HG03066 (cell line): ENCODE measurements around the gene ARHGEF10L.

Source experiments
- ATAC-seq: cut with Tn5 transposase; IDR thresholded peaks from one replicate; pipeline ENCODE4 v1.9.1; 2021; ENCODE audit warnings: low read depth; ENCODE audit not compliant: unreplicated experiment

ARHGEF10L gene

DNA sequence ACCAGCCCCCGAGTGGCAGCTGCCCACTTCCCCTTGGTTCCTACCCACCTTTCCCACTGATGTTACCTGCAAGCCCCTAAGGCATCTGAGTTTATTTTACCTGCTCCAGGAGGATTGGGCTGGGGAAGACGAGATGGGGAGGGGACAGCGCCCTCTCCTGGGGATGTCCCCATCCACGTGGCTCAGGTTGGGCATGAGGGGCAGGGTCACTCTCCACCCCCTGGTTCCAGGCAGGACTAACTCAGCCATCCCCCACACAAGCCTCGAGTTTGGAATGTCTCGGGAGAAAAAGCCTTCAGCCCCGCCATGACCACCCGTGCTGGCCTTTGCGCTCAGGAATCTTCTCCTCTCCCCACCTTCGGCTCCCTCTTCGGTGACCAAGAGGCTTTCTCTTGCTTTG, 90.0 kb downstream of the ARHGEF10L start:
- no peak for ATAC-seq

DNA sequence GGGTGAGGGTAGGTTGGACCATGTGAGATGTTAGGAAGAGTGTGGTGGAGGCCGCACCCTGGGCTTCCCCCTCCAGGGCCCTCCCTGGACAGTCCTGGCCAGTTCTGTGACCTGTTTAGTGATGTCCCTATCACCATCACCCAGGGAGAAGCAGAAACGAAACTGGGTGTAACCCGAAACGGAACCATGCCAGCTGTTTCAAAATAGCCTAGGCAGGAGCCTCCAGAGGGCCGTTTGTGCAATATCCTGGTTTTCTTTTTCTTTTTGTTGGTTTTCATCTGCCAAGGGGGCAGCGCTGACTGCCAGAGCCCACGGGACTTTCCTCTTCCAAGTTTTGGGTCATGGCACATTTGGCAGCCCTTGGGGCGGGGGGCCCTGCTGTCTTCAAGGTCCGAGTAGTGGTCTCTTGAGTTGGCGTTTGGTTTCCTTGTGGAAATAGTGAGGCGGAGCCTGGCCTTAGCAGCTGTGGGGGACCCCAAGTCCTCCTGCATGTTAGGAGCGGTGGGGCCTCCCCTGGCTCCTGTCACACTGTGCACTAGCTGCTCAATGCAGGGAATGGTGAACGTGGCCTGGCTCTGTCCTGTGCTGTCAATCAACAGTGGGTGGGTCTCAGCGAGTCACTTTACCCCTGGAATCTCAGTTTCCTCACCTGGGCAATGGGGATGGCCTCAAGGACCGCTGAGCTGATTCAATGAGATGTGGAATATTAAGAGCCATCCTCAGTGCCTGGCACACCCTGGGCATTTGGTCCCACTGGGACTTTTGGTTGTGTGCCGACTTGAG, 90.7 kb downstream of the ARHGEF10L start:
- ATAC-seq, result no peak

DNA sequence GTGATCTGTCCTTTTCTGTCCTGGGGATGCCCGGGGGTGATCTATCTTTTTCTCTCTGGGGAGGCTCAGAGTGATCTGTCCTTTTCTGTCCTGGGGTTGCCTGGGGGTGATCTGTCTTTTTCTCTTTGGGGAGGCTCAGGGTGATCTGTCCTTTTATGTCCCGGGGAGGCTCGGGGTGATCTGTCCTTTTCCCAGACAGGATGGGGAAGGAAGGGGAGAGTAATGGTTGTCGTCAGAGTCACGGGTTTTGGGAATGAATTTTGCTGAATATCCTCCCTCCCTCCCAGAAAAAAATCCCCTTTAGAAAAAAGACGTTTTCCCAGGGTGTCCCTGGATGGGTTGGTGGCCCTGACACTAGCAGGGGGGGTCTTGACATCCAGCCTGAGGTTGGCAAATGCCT, 91.5 kb downstream of the ARHGEF10L start:
- no peak for ATAC-seq

DNA sequence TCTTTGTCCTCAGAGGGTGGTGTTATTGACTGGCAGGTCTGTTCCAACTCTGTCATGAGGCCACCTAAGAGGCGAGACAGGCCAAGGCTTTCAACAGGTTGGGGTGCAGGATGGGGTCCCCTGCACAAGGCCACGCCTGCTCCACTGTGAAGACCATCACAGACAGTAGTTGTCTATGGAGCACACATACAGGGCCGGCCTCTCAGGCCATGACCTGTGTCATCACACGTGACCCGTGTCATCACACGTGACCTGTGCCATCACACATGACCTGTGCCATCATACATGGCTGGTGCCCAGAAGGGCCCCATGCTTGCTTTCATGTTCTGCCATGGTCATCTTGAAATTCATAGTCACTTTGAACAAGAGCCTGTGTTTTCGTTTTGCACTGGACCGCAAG, 91.9 kb downstream of the ARHGEF10L start:
- no peak for ATAC-seq

DNA sequence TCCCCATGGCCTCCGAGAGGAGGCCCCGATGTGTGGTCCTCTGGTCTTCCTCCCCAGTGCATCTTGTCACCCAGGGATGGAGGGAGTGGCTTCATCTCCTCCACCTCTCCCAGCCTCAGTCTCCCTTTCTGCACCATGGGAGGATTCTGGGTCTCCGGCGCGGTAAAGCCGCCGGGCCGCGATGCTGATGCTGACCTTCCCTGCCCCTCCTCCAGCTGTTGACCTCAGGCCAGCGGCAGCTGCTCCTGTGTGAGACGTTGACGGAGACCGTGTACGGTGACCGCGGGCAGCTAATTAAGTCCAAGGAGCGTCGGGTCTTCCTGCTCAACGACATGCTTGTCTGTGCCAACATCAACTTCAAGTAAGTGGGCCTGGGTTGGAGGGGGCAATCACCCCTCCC, 92.6 kb downstream of the ARHGEF10L start:
- no peak for ATAC-seq

DNA sequence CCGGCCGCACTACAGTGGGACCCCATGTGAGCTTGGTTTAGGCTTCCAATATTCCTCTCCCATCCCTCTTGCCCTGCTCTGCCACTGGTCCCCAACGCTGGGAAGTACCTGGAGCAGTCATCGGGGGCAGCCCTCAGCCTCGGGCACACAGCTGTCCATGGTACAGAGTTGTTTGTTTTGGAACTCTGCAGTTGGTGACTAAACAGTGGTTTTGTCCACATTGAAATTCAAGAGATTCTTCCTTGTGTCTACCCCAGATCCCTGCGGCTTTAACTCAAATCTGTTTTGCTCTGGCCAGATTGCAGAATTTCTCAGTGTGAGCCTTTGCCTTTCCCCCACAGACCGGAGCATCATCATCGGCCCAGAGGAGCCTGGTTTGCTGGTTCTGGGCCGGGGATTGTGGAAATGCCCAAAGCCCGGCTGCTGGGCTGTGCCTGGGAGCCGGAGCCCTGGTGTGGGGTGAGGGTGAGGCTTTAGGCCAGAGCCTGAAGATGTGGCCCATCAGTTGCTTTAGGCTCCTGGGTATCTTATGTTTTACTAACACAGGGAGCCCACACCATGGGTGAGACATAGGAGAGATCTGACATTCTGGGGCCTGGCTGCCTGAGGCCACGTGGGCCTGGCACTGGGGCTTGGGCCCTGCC, 93.2 kb downstream of the ARHGEF10L start:
- ATAC-seq, result no peak

DNA sequence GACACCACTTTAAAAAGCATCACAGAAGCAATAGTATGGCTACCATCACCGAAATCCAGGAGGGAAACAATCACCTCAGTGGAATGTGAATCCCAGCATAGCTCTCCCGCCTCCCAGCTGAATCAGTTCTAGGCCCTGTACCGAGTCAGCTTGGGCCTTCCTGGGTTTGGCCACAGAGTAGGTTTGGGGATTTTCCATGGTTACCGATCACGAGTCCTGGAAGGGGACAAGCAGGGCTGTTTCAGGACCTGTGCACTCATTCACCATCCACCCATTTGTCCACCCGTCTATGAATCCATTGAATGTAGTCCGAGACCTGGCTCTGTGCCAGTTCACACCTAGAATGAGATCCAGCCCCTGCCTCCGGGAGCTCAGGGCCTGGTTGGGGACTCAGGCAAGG, 94.2 kb downstream of the ARHGEF10L start:
- ATAC-seq, result no peak

DNA sequence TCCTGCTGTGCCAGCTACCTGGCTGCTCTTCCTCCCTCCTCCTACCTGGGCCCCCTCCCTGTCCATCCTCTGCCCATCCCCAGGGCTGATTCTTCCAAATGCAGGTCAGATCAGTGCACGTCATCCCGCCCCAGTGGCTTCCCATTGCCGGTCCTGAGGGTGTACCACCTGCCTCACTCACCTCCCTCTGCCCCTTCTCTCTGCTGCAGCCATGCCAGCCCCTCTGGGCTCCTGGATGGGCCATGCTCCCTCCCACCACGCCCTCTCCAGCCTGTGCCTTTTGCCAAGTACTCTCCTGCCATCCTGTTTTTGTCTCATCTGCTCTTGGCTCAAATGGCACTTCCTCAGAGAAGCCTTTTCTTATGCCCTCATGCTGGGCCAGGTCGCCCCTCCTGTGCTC, 95.8 kb downstream of the ARHGEF10L start:
- ATAC-seq, result no peak

DNA sequence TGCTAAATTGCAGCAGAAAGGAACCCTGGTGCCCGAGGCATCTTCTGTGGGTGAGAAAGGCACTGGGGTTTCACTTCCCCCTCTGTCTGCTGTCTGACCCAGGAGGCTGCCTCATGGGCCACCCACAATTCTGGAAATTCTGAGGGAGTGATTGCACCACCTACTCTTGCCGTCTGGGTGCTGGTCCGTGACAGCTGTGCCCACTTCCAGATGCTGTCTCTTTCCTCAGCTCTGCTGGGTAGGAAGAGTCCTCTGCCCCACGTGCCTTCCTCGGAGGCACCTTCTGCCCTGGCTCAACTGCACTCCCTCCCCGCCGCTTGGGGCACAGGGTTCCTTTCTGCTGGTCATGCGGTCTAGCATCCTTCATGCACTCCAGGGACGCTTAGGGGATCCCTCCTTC, 96.3 kb downstream of the ARHGEF10L start:
- ATAC-seq, result no peak

DNA sequence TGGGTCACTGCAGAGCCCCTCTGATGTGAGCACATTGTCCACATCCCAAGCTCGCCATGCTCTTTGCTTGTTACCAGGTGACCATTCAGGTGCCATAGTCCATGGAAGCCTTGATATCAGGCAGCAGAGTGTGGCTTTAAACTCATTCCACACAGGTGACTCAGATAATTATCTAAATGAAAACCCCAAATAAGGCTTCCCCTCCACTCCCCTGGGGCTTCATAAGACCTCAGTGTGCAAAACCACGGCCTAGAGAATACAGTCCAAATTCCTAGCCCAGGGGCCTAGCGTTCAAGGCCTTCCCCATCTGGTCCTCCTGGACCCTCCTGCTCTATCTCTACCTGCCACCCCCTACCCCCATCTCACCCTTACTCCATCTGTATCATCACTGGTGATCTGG, 97.1 kb downstream of the ARHGEF10L start:
- no peak for ATAC-seq

DNA sequence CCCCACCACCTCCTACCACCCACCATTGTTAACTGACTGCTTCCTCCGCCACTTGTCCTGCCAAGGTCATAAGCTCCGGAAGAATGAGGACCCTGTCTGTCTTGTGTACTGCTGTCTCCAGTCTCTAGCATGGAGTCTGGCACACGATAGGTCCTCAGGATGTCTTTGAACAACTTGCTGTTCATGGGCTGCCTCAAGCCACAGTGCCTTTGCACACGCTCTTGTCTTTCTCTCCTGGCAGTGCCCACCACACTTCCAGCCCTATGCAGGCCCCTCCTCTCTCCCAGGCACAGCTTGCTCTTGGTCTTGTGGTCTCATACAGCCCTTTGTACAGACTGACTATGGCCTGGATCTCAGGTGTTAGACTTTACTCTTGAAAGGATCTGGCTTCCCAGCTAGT, 97.6 kb downstream of the ARHGEF10L start:
- no peak for ATAC-seq

DNA sequence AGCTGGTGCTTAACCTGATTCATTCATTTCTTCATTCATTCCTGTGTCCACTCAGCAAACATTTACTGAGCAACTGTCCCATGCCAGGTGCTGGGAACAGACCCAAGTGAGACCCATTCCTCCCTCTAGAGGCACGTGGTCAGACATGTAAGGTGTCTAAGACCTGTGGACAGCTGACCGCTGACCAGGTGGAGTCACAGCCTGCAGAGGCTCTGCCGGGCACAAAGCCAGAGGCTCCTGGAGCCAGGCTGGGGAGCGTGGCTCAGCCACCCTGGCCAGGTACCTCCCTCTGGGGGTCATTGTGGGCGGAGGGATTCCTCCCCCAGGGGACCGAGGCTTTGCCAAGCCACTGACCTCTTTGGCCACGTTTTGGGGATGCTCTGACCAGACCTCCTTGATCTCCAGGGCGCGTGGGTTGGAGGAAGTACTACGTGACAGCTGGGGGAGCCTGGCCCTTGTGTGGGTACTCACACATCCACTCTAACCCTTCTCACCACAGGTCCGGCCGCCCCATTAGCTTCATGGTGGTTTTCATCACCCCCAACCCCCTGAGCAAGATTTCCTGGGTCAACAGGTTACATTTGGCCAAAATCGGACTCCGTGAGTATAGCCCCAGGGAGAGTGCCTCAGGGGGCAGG, 100.3 kb downstream of the ARHGEF10L start:
- ATAC-seq, result no peak

DNA sequence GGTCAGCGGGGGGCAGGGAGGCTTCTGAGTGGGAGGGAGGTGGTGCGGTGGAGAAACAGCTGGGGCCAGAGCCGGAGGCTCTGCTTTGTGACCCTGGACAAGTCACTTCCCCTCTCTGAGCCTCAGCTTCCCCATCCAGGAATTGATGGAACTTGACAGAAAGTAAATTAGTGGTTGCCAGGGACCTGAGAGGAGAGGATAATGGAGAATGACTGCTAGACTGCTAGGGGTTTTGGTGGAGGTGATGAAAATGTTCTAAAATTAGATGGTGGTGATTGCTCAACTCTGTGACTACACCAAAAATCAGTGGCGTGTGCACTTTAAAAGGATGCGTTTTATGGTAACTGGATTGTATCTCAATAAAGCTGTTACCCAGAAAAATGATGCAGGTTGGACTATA, 100.9 kb downstream of the ARHGEF10L start:
- no peak for ATAC-seq

DNA sequence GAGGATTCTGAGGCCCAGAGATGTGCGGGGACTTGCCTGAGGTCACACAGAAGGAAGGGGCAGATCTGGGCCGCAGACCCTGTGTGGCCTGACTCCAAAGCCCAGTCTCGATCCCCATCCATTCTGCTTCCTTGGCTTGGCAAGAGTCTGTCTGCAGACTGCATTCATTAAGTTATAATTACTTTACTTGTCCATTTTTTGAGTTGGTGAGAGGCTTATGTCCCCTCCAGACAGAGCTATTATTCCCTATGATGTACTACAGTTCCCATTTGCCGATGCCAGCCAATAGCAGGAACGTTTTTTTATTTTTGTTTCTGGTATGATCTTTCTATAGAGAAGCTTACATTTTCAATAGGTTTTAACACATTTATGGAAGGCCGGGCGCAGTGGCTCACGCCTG, 101.5 kb downstream of the ARHGEF10L start:
- no peak for ATAC-seq

DNA sequence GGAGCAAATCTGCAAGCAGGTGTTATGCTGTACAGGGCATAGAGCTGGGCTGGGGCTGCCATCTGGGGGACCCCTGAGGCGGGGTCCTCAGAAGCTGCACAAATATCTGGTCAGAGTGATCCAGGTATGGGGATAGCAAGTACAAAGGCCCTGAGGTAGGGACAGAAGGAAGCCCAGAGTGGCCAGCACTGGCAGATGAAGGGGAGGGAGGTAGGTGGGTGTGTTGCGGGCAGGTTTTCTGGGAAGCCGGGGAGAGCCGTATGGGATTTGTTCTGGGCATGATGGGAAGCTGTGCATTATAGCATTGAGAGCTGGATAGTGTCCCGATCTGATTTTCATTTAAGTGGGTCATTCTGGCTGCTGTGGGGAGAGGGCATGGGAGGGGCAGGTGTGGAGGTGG, 102.7 kb downstream of the ARHGEF10L start:
- ATAC-seq, result no peak

DNA sequence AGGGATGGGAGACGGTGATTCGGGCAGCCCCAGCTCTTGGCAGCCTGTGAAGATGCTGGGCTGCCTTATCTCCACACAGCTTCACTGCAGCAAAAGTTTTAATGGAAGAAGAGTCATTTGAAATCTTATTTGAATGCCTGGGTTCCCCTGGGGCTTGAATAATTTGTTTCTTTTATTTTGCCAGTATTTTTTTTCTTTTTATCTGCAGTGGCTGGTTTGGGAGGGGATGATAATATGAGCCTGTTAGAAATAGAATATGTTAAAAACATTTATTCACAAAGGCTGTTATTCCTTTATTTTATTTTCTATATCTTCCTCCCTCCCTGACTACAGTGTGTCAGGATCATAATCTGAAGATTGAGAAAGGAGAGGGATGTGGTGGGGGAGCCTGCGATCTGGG, 103.4 kb downstream of the ARHGEF10L start:
- no peak for ATAC-seq

DNA sequence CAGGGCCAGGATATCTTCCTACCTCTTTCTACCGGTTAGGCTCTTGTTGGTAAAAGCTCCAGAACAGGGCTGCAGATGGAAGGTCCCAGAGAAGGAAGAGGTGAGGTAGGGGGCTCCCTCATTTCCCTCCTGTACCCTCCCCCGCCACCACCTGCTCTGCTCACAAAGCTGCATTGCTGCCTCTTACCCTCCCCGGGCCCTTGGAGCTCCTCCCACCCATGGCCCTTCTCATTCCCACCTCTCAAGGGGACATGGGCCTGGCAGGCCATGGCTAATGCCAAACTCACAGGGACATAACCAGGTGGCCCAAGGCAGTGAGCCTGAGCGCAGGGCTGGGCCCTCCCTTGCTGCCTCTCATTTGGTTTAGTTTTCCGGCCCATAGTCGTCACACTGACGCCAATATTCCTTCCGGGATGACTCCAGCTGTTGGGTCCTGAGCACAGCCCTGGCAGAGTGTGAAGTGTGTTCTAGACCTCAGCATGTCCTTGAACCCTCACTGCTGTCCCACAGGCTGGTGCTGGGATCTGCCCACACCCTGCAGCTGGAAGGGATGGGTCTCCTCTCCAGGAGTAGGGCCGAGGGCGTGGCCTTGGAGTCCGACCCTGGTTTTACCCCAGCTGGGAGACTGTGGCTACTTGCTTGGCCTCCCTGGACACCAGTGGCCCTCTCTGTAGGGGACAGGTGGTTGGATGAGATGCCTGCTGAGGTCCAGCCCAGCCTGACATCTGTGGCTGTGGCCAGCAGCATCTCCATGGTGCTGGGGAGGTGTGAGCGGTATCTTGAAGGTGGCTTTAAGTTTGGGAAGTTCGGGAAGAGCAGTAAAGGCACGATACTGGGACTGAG, 104.6 kb downstream of the ARHGEF10L start:
- no peak for ATAC-seq

DNA sequence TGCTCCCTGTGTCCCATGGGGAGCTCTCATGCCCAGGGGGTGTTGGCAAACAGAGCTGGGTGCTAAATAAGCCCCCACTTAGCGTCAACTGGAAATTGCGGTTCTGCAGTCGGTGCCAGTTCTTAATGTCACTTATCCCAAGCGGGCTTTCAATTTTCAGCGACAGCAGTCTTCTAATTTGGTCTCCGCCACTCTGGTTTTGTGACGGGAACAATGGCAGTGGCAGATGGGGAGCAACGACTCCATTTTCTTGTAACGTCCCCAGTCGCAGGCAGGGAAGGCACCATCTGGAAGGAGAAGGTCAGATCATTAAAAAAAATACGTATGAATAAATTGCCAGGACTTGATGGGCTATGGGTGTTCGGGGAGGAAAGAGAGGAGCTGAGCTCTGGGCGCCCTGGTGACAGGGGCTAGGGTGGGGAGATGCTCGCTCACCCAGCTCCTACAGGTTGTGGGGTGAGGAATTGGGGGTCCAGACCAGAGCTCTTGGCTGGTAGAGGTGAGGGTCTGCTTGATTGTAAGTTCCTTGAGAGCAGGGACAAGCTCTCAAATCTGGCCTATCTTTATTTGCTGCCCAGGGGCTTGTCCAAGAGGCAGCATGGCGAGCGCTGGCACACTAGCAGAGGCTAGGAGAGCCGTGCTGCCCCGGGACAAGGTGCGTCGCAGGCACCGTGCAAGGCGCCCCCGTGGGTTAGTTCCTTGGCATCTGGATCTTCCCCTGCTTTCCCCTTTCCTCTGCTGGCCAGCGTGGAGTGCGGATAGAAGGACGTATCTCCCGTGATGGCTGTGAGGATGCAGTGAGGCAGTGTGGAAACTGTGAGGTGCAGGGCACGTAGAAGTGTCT, 105.8 kb downstream of the ARHGEF10L start:
- ATAC-seq, result no peak

DNA sequence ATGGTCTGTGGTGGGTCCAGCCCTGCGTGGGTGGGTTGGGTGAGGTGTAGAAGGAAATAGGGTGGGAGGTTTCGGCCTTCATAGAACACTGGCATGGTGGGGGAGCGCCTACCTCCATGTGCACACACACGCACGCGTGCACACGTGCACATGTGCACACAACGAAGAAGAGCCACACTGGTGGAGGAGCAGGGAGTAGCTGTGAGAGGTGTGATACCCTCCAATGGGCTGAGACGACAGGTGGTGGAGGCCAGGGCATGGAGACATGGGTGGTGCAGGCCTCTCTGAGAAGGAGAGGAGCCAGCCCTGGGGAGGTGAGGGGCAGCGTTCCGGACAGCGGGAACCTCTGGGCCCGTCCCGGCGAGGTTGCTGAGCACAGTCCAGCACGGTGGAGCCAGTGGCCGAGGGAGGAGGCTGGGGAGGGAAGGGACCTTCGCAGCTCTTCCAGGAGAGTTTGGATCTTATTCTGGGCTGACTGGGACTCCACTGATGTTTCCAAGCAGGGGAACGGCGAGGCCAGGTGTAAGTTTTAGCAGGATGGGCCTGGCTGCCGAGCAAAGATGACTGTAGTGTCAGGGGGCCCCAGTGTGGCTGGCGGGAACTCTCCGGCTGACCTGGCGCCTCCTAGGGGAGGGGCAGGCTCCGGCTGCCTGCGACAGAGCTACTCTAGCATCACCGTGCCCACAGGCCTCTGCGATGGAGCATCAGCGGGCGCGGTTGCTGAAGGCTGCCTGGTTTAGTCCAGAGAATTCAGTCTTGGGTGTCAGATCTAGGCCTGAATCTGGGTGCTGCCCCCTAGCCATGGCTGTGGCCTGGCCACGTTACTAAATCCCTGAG, 107.2 kb downstream of the ARHGEF10L start:
- no peak for ATAC-seq
